BJ (cell line): ENCODE measurements around the gene ABCG4. TPM values are rescaled to one million over a fixed set of nuclear protein-coding genes. Genes with fewer than 3 reads are reported as not detected.

Source experiments
- CTCF ChIA-PET: fragments of 350-600 bp; formaldehyde crosslinking; extraction: SDS; loops from one replicate; lab custom pipeline; 2021; ENCODE audit warnings: antibody characterized with exemption, inconsistent platforms; lab: Yijun Ruan, JAX
- POLR2A ChIA-PET: fragments of 300-600 bp; sonication (Branson Sonifier 250); formaldehyde crosslinking; extraction: SDS; loops from one replicate; lab custom pipeline; 2021; ENCODE audit warnings: antibody characterized with exemption; lab: Charles Lee
- DNase-seq: peaks from one replicate; pipeline ENCODE4 v3.0.0-alpha.2; 2011; ENCODE audit warnings: low read depth
- H3K27me3 ChIP-seq: 2 replicates; pipeline ENCODE4 v1.6.0; 2011; ENCODE audit warnings: low read length; ENCODE audit not compliant: control insufficient read depth, insufficient read depth
- H3K36me3 ChIP-seq: 2 replicates; pipeline ENCODE4 v1.5.1; 2011; ENCODE audit warnings: low read length; ENCODE audit not compliant: control insufficient read depth, insufficient read depth
- H3K4me3 ChIP-seq: 2 replicates; pipeline ENCODE4 v1.5.1; 2011; ENCODE audit warnings: low read depth, mild to moderate bottlenecking, control low read depth, low read length
- CTCF ChIP-seq: IDR thresholded peaks from 2 replicates; pipeline ENCODE4 v1.5.1; 2011; ENCODE audit warnings: low read depth, mild to moderate bottlenecking, control low read depth, inconsistent platforms, low read length, moderate library complexity; ENCODE audit not compliant: insufficient read depth
- polyA plus RNA-seq: library from polyadenylated mRNA; depleted of rRNA; stranded (reverse); fragments of >200 nt; gene quantifications from 2 replicates; pipeline ENCODE4 v1.2.3, GENCODE V29; 2011

Gene ABCG4
- polyA plus RNA-seq, 1 experiment, result 0.17 TPM

GRCh38 chr11:119154178-119154577, 5.3 kb downstream of the ABCG4 start:
- no peak for DNase-seq
- TF ChIP-seq CTCF, result no peak
- ChIA-PET POLR2A (interaction anchor here (0.7 kb wide), 1 partner anchor 59 kb away, joined by 19 read pairs; no protein-coding TSS in a partner anchor), CTCF (interaction anchor here (0.8 to 3.3 kb wide), 5 partner anchors 9 to 37 kb away, joined by 3 to 18 read pairs (median 3); no protein-coding TSS in a partner anchor)
- Histone ChIP-seq H3K4me3 (no peak overlapping the region), H3K36me3 (no peaks in the 10 kb centered on the region), H3K27me3 (peaks cover 26% of the 10 kb centered on the region)

GRCh38 chr11:119155733-119156492, 7.1 kb downstream of the ABCG4 start:
- CTCF ChIA-PET, result interaction anchor here (1.3 to 3.3 kb wide), 4 partner anchors 11 to 34 kb away, joined by 5 to 18 read pairs (median 8); partner anchors contain the start of genes HINFP and NLRX1
- Histone ChIP-seq H3K27me3 (peaks cover 13% of the 10 kb centered on the region), H3K4me3 (no peak overlapping the region), H3K36me3 (no peaks in the 10 kb centered on the region)
- DNase-seq, result no peak
- peak; percentile 32; the same call in 1 of the 2 replicates for TF ChIP-seq CTCF
- POLR2A ChIA-PET, result no interaction called here

- TF ChIP-seq CTCF, result no peak
- Histone ChIP-seq H3K27me3 (peaks cover 13% of the 10 kb centered on the region), H3K36me3 (no peaks in the 10 kb centered on the region), H3K4me3 (no peak overlapping the region)
- ChIA-PET POLR2A (no interaction called here), CTCF (interaction anchor here (0.7 to 3.3 kb wide), 6 partner anchors 8 to 562 kb away, joined by 3 to 18 read pairs (median 4); partner anchors contain the start of genes ABCG4 and HINFP)
- DNase-seq, result no peak
Measured at GRCh38 chr11:119156496-119156895, 7.6 kb downstream of the ABCG4 start.

- Histone ChIP-seq H3K36me3 (no peaks in the 10 kb centered on the region), H3K4me3 (no peak overlapping the region), H3K27me3 (peaks cover 13% of the 10 kb centered on the region)
- ChIA-PET CTCF (interaction anchor here (0.7 to 4.2 kb wide), 8 partner anchors 8 to 563 kb away, joined by 3 to 18 read pairs (median 5); partner anchors contain the start of genes ABCG4 and NLRX1), POLR2A (interaction anchor here (0.5 kb wide), 1 partner anchor 72 kb away, joined by 5 read pairs; no protein-coding TSS in a partner anchor)
- no peak for TF ChIP-seq CTCF
- DNase-seq, result no peak
Measured at GRCh38 chr11:119157063-119157462, 8.2 kb downstream of the ABCG4 start.

- POLR2A ChIA-PET, result no interaction called here
Measured at GRCh38 chr11:119158467-119158866, 9.6 kb downstream of the ABCG4 start.

More at GRCh38 chr11:119158467-119158866, 9.6 kb downstream of the ABCG4 start:
- no peak for DNase-seq
- Histone ChIP-seq H3K4me3 (no peak overlapping the region), H3K27me3 (peaks cover 9% of the 10 kb centered on the region), H3K36me3 (no peaks in the 10 kb centered on the region)
- CTCF ChIA-PET, result interaction anchor here (2.0 to 4.2 kb wide), 4 partner anchors 9 to 37 kb away, joined by 7 to 16 read pairs (median 8); partner anchors contain the start of genes ABCG4 and NLRX1
- TF ChIP-seq CTCF, result no peak
